Coronary artery (tissue), 2 donors: ENCODE results near the gene TRRAP.
A peak's percentile ranks its signal among the peaks of the same experiment; 100 is the strongest.

Experiments used
- DNase-seq: peaks from one replicate; pipeline ENCODE4 v3.0.0-alpha.2; 2017; ENCODE audit warnings: low spot score
- H3K27ac ChIP-seq, 2 donors: fragments of 200-600 bp; sonication (generic); one replicate each; pipeline ENCODE4 v1.5.1; 2016 to 2019
- H3K4me3 ChIP-seq: fragments of 200-600 bp; sonication (generic); 2 replicates; pipeline ENCODE4 v1.5.1; 2016; ENCODE audit warnings: mild to moderate bottlenecking, moderate library complexity
- TF ChIP-seq, protein P1 (sequence below): fragments of 200-600 bp; sonication (generic); IDR thresholded peaks from one replicate; pipeline ENCODE4 v1.5.1; 2019; ENCODE audit warnings: antibody characterized with exemption

The TRRAP gene

DNA sequence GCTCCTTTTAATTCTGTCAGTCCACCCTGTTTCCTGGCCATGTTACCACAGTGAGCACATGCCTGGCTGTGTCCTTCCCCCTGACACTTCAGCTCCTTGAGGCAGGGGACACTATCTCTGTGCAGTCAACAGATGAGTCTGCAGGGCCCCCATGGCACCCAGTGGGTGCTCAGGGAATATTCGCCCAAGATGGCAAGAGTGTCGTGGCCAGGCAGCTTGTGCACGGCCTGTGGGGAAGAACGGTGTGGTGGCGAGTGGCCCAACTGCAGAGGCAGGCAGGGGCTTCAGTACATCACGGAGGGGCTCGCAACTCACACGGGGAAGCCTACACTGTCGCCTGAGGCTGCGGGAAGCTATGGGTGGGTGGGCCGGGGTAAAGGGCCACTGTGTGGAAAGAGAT is 91.1 kb downstream of the TRRAP start:
- TF ChIP-seq, protein P1, sequence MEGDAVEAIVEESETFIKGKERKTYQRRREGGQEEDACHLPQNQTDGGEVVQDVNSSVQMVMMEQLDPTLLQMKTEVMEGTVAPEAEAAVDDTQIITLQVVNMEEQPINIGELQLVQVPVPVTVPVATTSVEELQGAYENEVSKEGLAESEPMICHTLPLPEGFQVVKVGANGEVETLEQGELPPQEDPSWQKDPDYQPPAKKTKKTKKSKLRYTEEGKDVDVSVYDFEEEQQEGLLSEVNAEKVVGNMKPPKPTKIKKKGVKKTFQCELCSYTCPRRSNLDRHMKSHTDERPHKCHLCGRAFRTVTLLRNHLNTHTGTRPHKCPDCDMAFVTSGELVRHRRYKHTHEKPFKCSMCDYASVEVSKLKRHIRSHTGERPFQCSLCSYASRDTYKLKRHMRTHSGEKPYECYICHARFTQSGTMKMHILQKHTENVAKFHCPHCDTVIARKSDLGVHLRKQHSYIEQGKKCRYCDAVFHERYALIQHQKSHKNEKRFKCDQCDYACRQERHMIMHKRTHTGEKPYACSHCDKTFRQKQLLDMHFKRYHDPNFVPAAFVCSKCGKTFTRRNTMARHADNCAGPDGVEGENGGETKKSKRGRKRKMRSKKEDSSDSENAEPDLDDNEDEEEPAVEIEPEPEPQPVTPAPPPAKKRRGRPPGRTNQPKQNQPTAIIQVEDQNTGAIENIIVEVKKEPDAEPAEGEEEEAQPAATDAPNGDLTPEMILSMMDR = no peak
- peak; percentile 54 for DNase-seq
- H3K4me3 ChIP-seq = no peak overlapping the region
- no peak overlapping the region for H3K27ac ChIP-seq

DNA sequence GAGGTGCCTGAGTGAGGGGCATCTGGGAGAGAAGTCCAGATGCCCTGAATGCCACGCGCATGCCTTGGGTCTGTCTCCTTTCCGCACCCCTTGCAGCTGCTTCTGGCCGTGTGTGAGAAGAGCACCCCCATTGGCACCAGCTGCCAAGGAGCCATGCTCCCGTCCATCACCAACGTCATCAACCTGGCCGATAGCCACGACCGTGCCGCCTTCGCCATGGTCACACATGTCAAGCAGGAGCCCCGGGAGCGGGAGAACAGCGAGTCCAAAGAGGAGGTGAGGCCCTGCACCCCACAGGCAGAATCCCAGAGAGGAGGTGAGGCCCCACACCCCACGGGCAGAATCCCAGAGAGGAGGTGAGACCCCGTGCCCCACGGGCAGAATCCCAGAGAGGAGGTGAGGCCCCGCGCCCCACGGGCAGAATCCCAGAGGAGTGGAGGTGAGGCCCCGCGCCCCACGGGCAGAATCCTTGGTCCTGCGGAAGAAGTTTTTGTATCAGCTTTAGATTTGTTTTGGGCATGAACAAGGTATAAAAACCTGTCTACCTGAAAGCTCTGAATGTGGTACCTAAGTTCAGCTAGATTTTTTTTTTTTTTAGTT is 91.8 kb downstream of the TRRAP start:
- TF ChIP-seq, protein P1 = no peak
- Histone ChIP-seq H3K27ac (no peak overlapping the region), H3K4me3 (no peak overlapping the region)
- DNase-seq = peak; percentile 41

DNA sequence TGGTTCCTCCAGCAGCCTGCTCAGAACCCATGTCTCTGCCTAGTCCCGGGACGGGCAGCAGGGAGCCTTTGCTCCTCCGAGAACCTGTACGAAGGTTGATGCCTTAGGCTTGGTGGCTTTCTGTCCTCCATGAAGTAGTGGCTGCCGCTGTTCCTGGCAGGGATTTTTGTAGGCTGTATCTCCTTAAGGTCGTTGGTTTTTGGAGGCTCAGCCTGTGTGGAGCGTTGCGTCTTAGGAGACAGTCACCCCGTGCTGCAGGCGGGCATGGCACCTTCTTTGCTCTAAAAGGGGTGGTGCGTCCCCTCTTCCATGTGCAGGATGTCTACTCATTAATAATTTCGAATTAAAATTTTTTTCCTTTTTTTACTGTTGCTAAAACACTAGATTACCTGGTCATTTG is 92.5 kb downstream of the TRRAP start:
- TF ChIP-seq, protein P1 = no peak
- no peak for DNase-seq
- no peak overlapping the region for H3K27ac ChIP-seq
- H3K4me3 ChIP-seq = no peak overlapping the region

DNA sequence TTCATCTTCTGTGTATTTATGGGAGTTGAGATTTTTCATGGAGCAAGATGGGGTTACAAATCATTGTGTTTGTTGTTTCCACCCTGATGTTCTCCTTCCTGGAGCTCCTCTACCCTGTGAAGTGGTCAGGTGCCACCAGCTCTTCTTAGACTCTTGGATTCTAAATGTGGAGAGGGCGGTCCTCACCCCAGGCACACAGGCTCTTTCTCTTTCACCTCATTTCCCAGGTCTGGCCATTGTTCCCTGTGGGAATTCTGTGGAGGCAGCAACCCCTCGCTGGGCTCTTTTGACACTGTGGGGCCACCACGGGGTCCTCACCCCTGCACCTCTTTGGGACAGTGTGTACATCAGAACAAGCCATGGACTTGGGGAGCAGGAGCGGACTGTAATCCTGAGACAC is 95.9 kb downstream of the TRRAP start:
- TF ChIP-seq, protein P1 = no peak
- Histone ChIP-seq H3K4me3 (no peak overlapping the region), H3K27ac (no peak overlapping the region)
- DNase-seq = no peak

DNA sequence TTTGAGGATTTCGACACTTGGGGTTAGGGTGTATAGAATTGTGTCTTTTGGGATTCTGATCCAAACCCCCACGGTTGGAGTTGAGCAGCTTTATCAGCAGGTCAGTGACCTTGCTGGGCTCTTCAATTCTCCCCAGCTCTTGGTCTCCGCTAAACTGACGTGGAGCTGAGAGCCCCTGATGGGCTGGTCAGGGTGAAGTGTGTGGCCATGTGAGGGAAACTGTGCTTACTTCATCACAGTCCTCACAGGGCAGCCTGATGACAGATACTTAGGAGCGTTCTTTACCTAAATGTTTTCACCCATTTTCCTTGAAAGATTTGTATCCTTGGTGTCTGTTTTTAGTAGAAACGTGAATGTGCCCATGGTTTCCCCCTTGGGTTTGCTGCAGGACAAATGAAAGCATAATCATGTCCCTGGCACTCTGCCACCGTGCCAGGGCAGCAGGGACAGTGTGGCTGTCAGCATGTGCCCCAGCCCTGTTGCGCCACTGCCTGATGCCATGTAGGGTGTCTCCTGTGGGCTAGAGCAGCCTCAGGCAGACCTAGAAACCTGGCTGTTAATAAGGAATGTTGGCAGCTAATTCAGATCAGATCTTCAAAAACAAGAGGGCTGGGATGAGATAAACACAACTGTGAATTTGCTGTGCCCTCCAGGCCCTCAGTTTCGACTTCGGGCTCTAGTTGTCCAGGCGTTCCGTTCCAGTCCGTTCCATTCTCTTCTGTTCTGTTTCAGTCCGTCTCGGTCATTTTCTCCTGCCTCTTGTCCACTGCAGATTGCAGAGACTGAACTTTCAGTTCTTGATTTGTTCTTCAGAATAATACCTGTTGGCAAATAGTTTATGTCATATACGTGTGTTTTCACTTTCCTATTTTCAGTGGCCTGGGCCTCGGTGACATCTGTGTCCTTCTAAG is 96.8 kb downstream of the TRRAP start:
- Histone ChIP-seq H3K27ac (no peak overlapping the region), H3K4me3 (no peak overlapping the region)
- TF ChIP-seq, protein P1 = no peak
- DNase-seq = no peak

DNA sequence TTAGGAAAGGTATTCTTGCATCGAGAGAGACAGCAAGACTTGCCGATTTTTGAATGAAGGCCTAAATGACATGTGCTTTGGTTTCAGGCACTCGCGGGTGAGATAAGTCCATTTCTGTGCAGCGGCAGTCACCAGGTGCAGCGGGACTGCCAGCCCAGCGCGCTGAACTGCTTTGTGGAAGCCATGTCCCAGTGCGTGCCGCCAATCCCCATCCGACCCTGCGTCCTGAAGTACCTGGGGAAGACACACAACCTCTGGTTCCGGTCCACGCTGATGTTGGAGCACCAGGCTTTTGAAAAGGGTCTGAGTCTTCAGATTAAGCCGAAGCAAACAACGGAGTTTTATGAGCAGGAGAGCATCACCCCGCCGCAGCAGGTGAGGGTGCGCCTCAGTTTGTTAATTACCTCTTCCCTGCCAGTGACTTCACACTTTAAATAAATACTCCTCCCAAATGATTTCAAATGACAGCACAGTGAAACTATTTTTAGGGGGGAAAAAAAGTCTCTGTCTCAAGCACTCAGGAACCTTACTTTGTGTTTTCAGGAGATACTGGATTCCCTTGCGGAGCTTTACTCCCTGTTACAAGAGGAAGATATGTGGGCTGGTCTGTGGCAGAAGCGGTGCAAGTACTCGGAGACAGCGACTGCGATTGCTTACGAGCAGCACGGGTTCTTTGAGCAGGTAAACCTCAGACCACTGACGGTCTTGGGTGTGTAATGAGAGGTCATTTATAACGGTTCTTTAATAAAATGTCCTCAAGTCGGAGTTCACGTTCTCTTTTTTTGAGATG is 98.3 kb downstream of the TRRAP start:
- TF ChIP-seq, protein P1 = no peak
- no peak overlapping the region for H3K4me3 ChIP-seq
- no peak overlapping the region for H3K27ac ChIP-seq
- DNase-seq = no peak
